ENCODE measurements around the gene ST8SIA2.
A peak's percentile ranks its signal among the peaks of the same experiment; 100 is the strongest.

Gene ST8SIA2, protein sequence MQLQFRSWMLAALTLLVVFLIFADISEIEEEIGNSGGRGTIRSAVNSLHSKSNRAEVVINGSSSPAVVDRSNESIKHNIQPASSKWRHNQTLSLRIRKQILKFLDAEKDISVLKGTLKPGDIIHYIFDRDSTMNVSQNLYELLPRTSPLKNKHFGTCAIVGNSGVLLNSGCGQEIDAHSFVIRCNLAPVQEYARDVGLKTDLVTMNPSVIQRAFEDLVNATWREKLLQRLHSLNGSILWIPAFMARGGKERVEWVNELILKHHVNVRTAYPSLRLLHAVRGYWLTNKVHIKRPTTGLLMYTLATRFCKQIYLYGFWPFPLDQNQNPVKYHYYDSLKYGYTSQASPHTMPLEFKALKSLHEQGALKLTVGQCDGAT

DNA sequence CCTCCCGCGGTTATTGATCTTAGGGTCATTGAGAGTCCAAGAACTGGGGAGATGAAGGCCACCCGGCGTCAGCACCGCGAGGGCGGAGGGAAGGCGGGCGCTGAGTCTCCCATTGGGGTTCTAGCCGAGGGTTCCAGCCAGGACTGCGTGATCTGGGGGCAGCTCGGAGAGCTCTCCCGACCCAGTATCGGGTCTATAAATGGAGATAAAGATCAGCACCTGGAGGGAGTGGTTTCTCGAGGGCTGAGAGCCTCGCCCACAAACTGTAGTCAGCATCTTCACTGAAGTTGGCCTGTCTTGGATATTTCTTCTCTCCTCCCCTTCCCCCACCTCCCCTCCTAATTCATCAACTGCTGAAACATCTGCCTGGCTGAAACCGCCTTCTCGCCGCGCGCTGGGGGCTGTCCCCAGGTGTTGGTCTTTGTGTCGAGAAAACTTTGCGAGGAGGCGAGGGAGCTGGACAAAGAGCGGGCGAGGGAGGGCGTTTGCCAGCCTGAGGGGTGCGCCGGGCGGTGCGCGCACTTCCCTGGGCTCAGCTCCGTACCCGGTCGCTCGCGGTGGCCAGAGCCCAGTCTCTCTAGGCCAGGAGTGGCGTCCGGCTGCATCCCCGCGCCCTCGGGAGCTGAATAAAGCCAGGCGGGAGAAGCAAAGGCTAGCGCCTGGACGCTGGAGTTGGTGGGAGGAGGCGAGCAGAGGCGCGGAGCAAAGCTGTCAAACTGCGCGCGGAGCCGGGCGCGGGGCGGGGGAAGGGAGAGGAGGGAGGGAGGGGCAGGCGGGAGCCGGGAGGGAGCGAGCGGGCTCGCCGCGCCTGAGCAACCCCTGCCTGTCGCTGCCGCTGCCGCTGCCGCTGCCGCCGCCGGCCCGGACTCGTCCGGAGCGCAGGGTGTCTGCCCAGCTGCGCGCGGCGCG is at the start of gene ST8SIA2:
ST8SIA2 (plus strand) TSS at position 811 of the 909 bp plus-strand sequence. CDS start 184 bp downstream, outside the sequence.
- DNase-seq = peak; percentile 34

DNA sequence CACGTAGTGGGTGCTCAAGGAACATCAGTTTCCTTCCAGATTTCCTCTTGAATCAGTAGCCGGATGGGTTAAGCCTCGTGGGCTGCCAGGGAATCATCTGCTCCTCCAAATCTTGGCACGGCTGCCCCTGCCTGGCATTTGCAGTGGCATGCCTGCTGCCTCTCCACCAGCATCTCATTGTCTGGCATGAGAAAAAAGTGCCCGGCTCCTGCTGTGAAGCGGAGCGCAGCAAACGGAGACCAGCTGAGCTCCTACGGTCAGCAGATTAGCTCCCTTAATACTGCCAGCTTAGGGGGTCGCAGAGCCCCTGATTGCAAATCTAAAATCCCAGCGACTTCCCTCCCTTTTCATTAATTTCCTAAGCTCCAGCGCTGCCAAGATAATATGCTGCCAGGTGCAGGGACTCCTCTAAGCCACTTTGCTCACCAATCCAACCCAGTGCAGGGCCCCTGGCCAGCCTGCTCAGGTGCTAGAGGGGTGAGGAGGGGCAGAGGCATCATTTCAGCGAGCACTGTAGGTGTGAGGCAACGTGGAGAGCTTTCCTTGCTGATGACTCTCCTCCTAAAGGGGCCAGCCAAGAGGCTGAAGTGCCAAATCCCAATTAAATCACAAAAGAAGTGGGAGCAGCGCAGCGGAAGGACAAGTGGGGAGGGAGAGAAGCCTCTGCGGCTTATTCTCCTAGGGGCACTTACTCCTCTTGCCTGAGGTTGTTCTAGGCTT is 49.6 kb upstream of the ST8SIA2 start:
- no peak for DNase-seq

DNA sequence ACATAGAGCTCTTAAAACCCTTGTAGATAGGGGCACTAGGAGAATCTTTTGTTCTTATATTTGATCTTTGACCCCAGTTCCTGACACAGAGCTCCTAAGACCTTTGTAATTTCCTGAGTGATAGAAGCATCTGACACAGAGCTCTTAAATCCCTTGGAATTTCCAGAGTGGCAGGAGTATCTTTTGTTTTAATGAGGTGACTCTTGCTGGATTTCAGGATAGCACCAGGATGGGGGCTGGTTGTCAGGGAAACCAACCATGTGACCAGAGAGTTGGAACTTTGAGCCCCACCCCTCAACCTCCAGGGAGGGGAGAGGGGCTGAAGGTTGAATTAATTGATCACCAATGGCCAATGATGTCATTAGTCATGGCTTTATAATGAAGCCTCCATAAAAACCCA is 47.6 kb upstream of the ST8SIA2 start:
- no peak for DNase-seq

DNA sequence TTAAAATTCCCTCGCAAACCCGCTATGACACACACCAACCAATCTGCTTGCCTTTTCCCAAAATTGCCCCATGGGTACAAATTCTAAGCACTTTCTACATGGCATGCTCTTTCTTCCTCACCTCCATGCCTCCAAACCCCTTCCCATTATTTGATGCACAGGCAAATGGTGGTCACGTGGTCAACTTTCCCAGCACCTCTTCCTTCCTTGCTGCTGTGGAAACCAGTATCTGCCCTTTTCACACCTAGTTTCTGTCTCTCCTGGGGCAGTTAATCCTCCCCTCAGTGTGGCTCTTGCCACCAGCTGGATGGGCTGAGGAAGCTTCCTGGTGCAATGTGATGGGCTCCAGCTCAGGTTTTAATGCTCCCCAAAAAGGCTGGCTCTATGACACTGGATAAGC is 38.4 kb upstream of the ST8SIA2 start:
- DNase-seq = no peak

DNA sequence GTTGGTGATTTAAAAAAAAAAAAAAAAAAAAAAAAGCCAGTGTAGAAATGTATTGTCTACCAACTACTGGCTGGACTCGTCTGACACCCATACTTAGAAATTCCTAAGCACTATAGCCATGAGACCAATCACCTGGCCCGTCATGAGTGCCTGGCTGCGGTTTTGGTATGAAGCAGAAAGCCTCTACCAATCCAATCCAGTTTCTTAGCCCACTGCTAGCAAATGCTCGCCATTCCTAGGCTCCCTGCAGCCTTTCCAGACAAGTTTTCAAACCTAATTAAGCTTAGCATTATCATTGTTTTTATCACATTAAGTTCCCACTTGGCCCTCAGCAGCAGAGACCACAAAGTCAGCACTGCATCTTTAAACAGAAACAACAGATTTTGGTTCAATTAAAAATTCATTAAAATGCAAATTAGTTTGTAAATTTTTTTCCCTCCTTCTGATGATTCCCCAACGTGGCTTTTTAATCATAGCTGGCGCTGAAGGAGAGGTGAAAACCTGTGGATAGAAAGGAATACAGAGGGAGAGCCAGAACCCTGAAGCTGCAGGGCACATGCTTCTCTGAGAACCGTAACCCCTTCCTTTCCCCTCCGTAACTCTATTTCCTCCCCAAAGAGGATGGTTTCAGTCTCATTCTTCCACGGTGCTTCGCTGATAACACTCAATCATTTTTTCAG is 32.2 kb upstream of the ST8SIA2 start:
- DNase-seq = no peak

DNA sequence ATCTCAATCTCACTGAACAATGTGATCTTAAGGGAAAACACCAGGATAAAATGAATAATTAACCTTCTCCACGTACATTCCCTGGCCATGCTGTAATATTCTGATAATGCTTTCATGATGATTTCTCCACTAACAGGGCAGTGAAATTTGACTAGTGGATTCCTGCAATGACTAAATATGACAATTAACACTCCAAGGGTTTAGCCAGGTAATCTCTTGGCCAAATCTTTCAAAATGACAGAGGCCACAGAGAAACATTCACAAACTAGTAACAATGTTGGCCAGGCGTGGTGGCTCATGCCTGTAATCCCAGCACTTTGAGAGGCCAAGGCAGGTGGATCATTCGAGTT is 31.7 kb upstream of the ST8SIA2 start:
- no peak for DNase-seq

DNA sequence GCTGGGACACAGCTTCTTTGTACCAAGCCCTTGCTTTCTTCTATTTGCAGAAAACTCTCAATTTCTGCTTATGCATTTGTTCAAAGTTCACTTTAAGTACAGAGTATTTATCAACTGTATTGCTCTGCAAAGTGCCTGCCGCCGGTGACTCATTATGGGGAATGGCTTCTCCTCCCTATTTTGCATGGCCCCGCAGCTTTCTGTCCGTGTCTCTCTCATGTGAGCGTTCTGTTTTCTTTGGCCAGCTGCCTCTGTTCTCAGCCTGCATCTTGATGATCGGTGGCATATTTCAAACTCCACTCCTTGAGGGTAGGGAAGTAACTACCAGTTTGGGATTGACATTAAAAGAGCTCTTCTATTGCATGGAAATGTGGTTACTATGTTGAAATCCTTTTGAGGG is 28.6 kb upstream of the ST8SIA2 start:
- DNase-seq = no peak

DNA sequence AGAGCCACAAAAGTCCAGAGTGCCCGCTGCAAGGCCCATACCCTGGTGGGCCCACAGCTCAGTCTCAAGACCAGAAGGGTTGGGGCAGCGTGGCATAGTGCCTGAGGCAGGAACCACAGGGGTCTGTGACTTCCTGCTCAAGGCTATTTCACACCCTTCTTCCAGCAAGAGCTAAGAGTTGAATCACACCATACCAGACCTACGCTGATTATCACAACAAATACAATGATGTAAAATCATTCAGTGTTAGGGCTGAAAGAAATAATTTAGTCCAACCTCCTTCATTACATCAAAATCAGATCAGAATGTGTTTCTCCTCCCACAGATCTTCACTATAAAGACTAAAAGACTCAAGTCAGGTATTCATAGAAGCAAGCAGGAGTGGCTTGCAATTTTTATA is 27.8 kb upstream of the ST8SIA2 start:
- no peak for DNase-seq

DNA sequence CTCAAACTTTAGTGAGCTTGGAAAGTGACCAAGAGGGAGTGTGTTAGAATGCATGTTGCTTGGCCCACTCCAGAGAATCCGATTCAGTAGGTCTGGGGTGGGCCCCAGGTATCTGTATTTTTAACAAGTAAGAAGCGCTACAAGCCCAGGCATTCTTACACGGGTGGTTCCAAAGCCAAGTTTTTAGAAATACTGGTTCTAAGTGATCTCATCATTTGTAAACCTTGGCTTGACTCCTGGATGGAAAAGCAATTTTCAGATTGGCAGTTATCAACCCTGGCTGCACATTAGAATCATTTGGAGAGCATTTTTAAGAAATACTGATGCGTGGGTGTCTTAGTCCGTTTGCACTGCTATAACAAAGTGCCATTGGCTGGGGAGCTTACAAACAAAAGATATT is 27.3 kb upstream of the ST8SIA2 start:
- DNase-seq = no peak

DNA sequence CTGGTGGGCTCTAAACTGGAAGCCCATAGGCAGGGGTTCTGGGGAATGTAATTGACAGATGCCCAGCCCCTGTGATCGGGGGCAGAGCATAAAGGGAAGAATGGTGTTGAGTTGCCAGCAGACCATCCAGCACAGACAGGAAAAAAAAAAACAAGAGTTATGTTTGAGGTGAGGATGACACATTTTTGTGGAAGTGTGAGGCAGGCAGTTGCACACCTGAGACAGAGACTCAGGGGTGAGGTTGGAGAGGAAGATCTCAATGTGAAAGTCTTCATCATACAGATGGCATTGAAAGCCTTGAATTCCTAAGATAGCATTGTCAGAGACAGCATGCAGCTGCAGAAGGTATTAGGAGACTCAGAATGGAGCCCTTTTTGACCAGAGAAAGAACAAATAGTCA is 18.6 kb upstream of the ST8SIA2 start:
- DNase-seq = no peak

DNA sequence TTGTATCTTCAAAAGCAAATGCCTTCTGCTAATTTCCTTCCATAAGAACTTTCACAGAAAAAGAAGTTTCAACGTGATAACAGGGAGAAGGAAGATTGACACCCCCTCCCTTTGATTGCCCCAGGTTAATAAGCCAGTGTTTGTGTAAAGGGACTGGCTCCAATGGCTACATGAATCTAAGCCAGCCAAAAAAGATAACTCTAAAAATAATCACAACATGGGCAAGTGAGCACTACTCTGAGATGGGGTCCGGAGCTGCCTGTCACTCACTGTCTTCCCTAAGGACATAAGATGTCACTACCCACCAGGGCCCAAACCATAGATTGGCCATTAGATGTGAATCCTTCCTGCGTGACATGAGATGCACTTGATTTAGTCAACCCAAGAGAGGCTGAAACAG is 17.6 kb upstream of the ST8SIA2 start:
- no peak for DNase-seq

DNA sequence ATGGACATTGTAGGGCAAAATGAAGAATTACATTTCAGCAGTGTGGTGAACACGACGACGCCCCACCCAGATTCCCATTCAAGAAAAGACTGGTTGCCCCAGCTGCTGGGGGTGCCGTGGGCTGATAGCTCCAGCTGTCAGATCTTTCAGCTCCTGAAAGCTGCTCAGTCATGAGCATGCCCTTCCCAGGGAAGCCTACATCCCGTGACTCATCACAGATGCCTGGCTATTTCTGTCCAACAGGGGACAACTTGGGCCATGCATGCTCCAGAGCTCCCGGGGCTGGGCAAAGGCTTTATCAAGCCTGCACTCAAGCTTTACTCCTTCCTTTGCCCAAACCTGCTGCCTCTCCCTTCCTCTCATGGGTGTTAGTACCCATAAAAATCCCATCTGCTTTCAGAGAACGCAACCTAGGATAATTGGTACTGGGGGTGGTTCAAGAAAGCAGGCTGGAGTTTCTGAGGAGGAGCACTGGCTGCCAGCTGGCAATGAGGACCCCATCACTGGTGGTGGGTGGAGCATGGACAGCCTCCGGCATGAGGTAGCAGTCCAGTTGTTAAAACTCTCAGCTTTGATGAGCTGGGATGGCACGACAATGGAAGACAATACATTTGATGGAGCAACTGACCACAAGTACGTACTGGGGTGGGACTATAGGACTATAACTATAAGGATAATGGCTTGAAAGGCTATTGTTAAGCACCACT is 16.4 kb upstream of the ST8SIA2 start:
- no peak for DNase-seq

DNA sequence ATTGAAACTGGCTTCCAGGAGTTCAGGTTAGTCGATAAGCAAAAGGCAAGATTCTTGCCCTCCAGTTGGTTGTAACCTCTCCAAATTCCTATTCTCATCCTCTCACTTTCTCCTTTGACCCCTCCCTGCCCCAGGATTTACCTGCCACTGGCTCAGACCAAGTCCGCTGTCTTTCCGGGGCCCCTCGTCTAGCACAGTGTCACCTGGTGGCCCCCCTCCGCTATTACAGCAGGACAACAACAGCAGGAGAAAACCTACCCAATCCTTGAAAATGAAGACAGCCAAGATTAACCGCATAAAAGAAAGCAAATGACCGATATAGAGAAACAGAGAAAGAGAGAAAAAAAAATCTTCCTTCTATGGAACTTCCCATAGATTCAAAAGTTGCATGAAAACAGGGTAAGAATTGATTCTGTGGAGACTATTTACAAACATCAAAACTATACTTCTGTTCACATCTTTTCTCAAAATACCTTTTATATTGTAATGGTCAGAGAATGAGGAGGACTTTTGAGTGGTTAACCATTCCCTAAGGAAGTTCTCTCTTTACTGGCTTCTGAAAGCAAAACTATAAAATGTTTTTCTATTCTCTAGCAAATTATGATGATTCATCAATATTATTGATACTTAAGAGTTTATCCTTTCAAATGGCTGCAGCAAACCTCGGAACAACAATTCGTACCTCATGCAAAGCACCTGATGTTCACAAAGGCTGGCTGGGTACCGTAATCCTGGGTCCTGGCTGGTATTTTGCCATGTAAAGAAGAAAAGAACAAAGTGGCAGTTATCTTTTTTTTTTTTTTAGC is 10.0 kb upstream of the ST8SIA2 start:
- peak; percentile 4 for DNase-seq

DNA sequence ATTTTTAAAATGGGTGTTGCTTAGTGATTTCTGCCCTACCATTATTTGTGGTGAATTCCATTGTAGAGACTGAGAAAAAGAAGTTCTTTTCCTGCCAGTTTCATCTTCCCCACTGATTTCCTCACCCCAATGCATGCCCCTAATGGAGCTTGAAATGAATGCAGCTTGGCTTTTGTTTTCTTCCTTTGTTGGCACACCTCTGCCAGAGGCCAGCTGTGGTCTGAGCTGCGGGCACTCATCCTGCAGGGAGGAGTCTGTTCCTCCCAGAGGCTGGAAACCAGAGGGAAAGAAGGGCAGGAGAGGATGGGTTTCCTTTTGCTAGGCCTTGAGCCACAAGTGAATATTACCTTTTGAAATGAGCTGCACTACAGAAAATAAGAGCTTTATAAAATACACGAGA is 9.3 kb upstream of the ST8SIA2 start:
- DNase-seq = no peak

DNA sequence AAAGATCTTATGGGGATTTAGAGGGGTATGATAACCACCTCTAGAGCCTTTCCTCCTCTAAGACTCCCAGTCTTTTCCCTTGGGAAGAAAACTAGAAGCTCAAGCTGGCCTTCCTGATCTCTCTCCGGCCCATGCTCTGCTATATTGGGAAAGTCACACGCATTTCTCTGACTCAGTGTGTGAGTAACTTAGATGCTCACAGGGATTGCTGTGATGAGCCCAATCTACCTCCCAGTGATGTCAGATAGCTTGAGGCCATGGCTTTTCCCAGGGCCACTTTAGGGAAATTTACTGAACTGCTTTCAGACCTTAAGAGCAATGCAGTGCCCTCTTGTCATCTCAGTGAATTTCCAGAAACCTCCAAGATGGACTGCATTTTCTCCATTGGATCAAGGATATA is 8.6 kb upstream of the ST8SIA2 start:
- no peak for DNase-seq

DNA sequence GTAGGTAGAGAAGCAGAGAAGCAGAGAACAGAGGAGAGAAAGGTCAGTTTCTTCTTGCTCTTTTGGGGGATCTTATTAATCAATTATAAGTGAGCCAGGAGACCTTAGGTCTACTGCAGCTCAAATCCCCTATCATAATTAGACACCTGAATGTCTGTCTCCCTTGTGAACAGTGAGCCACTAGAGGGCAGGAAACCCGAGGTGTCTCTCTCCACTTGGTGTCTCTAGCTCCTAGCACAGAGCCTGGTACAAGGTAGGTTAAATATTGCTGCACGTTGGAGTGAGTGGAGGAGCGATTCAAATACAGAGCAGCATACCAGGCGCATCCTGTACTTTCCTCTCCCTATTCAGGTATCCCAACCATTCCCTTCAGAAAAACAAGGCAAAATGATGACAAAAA is 2.0 kb upstream of the ST8SIA2 start:
- no peak for DNase-seq

DNA sequence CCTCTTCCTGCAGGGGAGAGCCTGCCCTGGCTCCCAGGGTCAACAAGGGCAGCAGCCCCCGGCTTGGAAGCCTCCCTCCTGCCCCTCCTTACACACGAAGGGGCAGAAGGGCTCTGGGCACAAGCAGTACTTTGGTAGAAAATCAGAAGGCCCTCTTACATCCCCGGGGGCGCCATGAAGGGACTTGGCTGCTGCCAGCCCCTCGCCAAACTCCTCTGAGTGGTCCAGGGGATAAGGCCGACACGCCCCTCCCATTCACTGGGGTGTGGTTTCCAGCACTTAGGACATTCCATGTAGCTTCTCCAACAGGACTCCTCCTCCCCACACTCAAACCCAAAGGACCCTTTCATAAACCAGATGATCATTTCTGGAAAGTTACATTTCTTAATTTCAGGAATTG is 1.2 kb upstream of the ST8SIA2 start:
- no peak for DNase-seq

DNA sequence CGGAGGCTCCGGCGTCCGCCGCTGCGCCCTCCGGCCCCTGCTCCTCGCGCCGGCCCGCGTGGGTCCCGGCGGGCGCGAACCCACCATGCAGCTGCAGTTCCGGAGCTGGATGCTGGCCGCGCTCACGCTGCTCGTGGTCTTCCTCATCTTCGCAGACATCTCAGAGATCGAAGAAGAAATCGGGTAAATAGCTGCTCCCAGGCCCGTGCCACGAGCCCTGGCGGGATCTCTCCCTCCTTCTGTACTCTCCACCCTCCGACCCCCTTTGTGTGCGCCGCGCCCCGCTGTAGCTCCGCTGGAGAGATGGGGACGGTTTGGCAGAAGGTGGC is 263 bp downstream of the ST8SIA2 start:
- DNase-seq = no peak

DNA sequence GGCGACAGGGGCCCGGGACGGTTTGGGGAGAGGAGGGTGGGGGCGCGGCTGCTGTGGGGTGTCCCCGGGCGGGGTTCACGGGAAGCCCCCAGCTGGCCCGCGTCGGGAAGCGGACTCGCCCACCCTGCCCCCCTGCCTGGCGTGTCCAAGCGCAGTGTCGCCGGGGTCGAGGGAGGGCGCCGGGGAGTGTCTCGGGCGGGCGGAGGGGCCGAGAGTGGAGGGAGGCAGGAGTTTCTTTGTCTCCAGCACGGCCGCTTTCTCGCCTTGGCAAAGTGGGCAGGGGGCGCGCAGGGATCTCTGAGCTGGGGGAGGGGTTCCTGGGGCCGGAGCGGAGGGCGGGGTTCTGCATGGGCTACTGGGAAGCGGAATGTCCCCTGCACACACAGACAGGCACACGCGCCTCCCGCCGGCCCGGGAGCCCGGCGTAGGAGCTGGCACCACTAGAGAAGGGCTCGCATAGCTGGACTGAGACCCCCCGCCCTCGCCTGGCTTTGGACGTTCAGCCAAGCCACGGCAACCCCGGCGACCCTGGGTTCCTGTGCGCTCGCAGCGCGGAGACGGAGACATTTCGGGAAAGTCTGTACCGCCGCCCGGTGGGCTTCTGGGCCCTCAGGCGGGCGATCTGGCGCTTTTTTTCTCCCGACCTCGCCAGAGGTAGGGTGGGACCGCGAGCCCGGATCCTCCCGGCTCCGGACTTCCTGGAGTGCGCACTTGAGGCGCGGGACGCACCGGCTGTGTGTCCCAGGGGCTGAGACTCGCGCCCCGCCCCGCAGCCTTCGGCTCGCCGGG is 822 bp downstream of the ST8SIA2 start:
- no peak for DNase-seq

DNA sequence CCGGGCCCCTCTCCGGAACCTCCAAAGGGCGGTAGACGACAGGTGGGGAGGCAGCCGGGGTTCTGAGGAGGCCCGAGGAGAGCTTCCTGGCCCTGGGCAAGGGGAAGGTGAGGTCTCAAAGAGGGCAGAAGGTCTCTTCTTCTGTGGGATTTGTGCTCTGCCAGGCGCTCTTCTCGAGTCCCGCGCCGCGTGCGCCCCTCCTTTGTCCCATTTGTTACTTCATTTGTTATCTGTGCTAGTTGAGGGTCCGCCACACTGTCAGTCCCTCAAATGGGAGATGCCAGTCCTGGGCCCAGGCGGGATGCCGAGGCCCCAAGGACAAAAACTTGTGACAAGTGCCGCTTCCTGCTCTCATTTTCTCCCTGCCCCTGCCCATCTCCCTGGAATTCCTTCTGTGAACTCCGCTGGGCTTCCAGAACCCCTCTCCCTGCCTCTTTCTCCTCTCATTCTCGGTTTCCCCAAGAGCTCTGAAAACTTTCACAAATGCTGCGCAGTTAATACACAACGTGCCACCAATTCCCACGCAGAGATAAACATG is 1.5 kb downstream of the ST8SIA2 start:
- DNase-seq = no peak

Data from NCI-H146 (cell line).